DOHH2 (cell line): ENCODE data around the gene FOXP3.

ENCODE experiments used
- H3F3A ChIP-seq: fragments of 200-600 bp; sonication (generic), shearing (Covaris generic); 2 replicates; pipeline ENCODE4 v1.6.0; 2016; ENCODE audit warnings: antibody characterized with exemption, mild to moderate bottlenecking; ENCODE audit not compliant: control insufficient read depth, insufficient read depth
- H3K27ac ChIP-seq: fragments of 200-600 bp; sonication (generic); 2 replicates; pipeline ENCODE4 v1.5.1; 2014; ENCODE audit warnings: low read depth, mild to moderate bottlenecking, low read length, moderate library complexity
- H3K27me3 ChIP-seq: fragments of 200-600 bp; sonication (generic); 2 replicates; pipeline ENCODE4 v1.6.1; 2014; ENCODE audit warnings: mild to moderate bottlenecking, low read length, mixed read lengths; ENCODE audit not compliant: control insufficient read depth
- H3K36me3 ChIP-seq: fragments of 200-600 bp; sonication (generic); 2 replicates; pipeline ENCODE4 v1.6.1; 2014; ENCODE audit warnings: mild to moderate bottlenecking, low read length, moderate library complexity, mixed read lengths; ENCODE audit not compliant: control insufficient read depth
- H3K4me1 ChIP-seq: fragments of 200-600 bp; sonication (generic); 2 replicates; pipeline ENCODE4 v1.6.1; 2014; ENCODE audit warnings: mild to moderate bottlenecking, low read length, mixed read lengths; ENCODE audit not compliant: control insufficient read depth
- H3K4me2 ChIP-seq: fragments of 200-600 bp; sonication (generic); 2 replicates; pipeline ENCODE4 v1.6.0; 2014; ENCODE audit warnings: mild to moderate bottlenecking, low read length, moderate library complexity
- H3K4me3 ChIP-seq: fragments of 200-600 bp; sonication (generic); 2 replicates; pipeline ENCODE4 v1.5.1; 2014; ENCODE audit warnings: mild to moderate bottlenecking, low read length, mixed read lengths
- H3K79me2 ChIP-seq: fragments of 200-600 bp; sonication (generic); 2 replicates; pipeline ENCODE4 v1.6.1; 2014; ENCODE audit warnings: mild to moderate bottlenecking, low read length, mixed read lengths; ENCODE audit not compliant: control insufficient read depth
- H3K9me2 ChIP-seq: fragments of 200-600 bp; sonication (generic); replicated peaks from 2 replicates; pipeline ENCODE4 v1.6.1; 2014; ENCODE audit warnings: mild to moderate bottlenecking, low read length, mixed read lengths; ENCODE audit not compliant: control insufficient read depth
- H3K9me3 ChIP-seq: fragments of 200-600 bp; sonication (generic); 2 replicates; pipeline ENCODE4 v1.6.1; 2014; ENCODE audit warnings: antibody characterized with exemption, low read length, mixed read lengths; ENCODE audit not compliant: control insufficient read depth, insufficient read depth
- H4K20me1 ChIP-seq: fragments of 200-600 bp; sonication (generic); 2 replicates; pipeline ENCODE4 v1.6.0; 2014; ENCODE audit warnings: low read depth, mild to moderate bottlenecking, antibody characterized with exemption, low read length, moderate library complexity; ENCODE audit not compliant: control insufficient read depth, insufficient read depth
- EZH2phosphoT487 ChIP-seq: fragments of 200-600 bp; sonication (generic); IDR thresholded peaks from 2 replicates; pipeline ENCODE4 v1.6.1; 2017; ENCODE audit warnings: borderline replicate concordance, mild to moderate bottlenecking, antibody characterized with exemption, low read length, moderate library complexity, mixed read lengths
- TF ChIP-seq, protein P1 (sequence below): fragments of 200-600 bp; sonication (generic); IDR thresholded peaks from one replicate; pipeline ENCODE4 v1.5.1; 2014; ENCODE audit warnings: antibody characterized with exemption, mild to moderate bottlenecking, low read depth, low read length; ENCODE audit not compliant: poor library complexity, severe bottlenecking

FOXP3 gene

DNA sequence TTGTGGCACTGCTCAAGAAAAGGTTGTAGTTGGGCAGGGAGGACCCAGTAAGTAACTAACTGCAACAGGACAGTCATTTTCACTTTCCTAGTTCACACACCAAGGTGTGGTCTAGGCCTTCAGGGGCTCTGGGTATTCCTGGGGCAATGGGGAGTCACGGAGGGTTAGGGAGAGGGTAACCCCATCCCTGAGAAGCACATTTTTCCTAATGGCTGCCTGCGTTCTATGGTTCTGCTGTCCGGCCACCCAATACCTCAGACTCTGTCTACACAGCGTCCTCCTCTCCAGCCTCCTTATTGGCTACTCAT lies 4.1 kb upstream of the FOXP3 start:
- H3K4me2 ChIP-seq = peak overlapping the region; percentile 70
- H3K9me3 ChIP-seq = no peaks in the 10 kb centered on the region
- no peaks in the 10 kb centered on the region for H3F3A ChIP-seq
- no peaks in the 10 kb centered on the region for H3K27me3 ChIP-seq
- peaks cover 30% of the 10 kb centered on the region for H3K4me1 ChIP-seq
- peaks cover 38% of the 10 kb centered on the region for H3K79me2 ChIP-seq
- peaks cover 7% of the 10 kb centered on the region; the same call in 1 of the 2 replicates for H3K36me3 ChIP-seq
- peak overlapping the region; percentile 42 for H3K27ac ChIP-seq
- H3K9me2 ChIP-seq = no peaks in the 10 kb centered on the region
- H3K4me3 ChIP-seq = peak overlapping the region; percentile 85
- no peaks in the 10 kb centered on the region for H4K20me1 ChIP-seq
- TF ChIP-seq EZH2phosphoT487 = no peak

DNA sequence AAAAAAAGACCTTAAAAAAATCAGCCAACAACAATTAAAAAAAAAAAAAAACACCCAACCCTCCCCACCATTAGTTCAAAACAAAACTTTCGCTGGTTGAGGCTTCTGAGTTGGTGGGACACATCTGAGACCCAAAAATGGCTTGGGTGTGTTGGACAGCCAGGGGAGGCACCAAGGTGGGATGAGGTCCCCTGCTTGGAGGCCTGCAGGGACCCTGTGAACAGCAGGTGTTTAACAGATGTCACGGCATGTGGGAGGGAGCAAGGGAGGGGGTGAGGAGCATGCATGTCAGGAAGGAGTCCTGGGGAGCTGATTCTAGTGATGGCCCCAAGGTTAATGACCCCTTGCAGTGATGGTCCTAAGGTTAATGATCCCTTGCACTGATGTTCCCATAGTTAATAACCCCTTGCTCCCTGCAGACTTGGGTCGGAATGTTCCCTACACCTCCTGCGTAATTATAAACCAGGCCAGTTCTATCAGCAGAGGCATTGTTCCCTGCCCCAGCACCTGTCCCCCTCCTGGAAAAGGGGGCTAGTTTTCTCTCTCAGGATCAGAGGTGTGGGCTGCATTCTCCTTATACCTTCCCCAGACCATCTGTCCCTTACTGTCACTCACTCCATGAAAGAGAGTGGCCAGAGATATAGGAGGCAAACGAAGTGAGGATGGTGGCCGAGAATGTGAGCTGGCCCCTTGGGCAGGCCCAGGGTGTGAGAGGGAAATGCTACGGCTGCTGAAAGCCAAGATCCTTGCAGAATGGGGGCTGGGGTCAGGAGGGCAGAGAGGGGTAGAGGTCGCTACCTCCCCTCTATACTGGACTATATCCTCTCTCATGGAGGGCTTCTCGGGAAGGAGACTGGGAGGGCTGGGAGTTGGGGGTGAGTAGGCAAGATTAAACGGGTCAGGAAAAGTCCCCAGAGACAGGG lies 2.3 kb upstream of the FOXP3 start:
- Histone ChIP-seq H3K4me2 (no peak overlapping the region), H3K4me3 (no peak overlapping the region)

DNA sequence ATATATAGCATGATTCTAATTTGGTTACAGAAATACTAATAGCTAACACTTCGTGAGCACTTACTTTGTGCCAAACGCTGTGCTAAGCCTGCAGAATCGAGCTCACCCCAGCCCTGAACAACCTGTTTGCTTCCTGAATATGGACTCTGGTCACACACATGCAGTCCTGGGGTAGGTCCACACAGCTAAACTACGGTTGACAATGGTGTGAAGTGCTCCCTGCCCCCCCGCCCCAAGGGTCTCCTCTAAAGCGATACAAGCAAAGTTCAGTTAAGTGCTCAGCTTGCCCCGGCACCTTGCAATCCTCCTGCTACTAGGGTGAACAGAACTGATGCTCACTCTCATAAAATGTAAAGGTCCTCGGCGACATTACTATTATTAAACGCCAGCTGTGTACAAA lies 879 bp downstream of the FOXP3 start:
- Histone ChIP-seq H3K4me3 (no peak overlapping the region), H3F3A (no peaks in the 10 kb centered on the region), H3K79me2 (no peaks in the 10 kb centered on the region), H3K27ac (no peak overlapping the region), H3K36me3 (no peaks in the 10 kb centered on the region), H3K9me2 (no peaks in the 10 kb centered on the region), H3K4me1 (peaks cover 7% of the 10 kb centered on the region), H3K9me3 (no peaks in the 10 kb centered on the region), H4K20me1 (no peaks in the 10 kb centered on the region), H3K4me2 (no peak overlapping the region), H3K27me3 (no peaks in the 10 kb centered on the region)
- TF ChIP-seq EZH2phosphoT487 = no peak
- TF ChIP-seq, protein P1, sequence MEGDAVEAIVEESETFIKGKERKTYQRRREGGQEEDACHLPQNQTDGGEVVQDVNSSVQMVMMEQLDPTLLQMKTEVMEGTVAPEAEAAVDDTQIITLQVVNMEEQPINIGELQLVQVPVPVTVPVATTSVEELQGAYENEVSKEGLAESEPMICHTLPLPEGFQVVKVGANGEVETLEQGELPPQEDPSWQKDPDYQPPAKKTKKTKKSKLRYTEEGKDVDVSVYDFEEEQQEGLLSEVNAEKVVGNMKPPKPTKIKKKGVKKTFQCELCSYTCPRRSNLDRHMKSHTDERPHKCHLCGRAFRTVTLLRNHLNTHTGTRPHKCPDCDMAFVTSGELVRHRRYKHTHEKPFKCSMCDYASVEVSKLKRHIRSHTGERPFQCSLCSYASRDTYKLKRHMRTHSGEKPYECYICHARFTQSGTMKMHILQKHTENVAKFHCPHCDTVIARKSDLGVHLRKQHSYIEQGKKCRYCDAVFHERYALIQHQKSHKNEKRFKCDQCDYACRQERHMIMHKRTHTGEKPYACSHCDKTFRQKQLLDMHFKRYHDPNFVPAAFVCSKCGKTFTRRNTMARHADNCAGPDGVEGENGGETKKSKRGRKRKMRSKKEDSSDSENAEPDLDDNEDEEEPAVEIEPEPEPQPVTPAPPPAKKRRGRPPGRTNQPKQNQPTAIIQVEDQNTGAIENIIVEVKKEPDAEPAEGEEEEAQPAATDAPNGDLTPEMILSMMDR = no peak

More for the DNA sequence above, 2.3 kb upstream of the FOXP3 start:
- Histone ChIP-seq H3K27me3 (no peaks in the 10 kb centered on the region), H4K20me1 (no peaks in the 10 kb centered on the region), H3K9me2 (no peaks in the 10 kb centered on the region), H3K79me2 (peaks cover 19% of the 10 kb centered on the region), H3K9me3 (no peaks in the 10 kb centered on the region), H3K4me1 (peaks cover 21% of the 10 kb centered on the region), H3F3A (no peaks in the 10 kb centered on the region), H3K36me3 (peaks cover under 1% of the 10 kb centered on the region; the same call in 1 of the 2 replicates), H3K27ac (no peak overlapping the region)
- TF ChIP-seq, protein P1 = no peak
- TF ChIP-seq EZH2phosphoT487 = no peak

DNA sequence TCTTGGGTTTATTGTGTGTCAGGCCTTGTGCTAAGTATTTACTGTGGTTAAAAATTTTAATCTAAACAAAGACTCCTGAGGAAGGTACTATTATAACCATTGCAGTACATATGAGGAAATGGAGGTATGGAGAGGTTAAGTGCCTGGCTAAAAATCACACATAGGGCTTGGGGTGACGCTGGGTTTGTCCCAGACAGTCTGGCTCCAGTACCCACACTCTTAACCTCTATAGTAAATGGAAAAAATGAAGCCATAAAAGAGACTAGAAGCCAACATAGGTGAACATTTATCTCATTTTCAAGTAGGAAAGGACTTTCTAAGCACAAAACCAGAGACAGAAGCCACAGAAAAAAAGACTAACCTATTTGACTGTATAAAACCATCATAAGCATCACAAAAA lies 1.9 kb downstream of the FOXP3 start:
- H3K27me3 ChIP-seq = no peaks in the 10 kb centered on the region

More for the DNA sequence above, 1.9 kb downstream of the FOXP3 start:
- no peaks in the 10 kb centered on the region for H3K36me3 ChIP-seq
- H3K4me2 ChIP-seq = no peak overlapping the region
- H3K4me1 ChIP-seq = no peaks in the 10 kb centered on the region
- TF ChIP-seq EZH2phosphoT487 = no peak
- TF ChIP-seq, protein P1 = no peak
- no peaks in the 10 kb centered on the region for H3K79me2 ChIP-seq
- no peaks in the 10 kb centered on the region for H3F3A ChIP-seq
- no peaks in the 10 kb centered on the region for H3K9me3 ChIP-seq
- H3K9me2 ChIP-seq = no peaks in the 10 kb centered on the region
- no peak overlapping the region for H3K4me3 ChIP-seq
- H3K27ac ChIP-seq = no peak overlapping the region
- H4K20me1 ChIP-seq = no peaks in the 10 kb centered on the region
